HepG2 (cell line): Measurements from ENCODE around the gene CAMK2A. TPM values are rescaled to one million over a fixed set of nuclear protein-coding genes. Genes with fewer than 3 reads are reported as not detected.

Experiments used
- ATAC-seq: fragments of 200-7000 bp; cut with Tn5 transposase; 3 replicates; pipeline ENCODE4 v1.9.1; 2020; ENCODE audit warnings: mild to moderate bottlenecking, moderate library complexity
- BruUV-seq: library from RNA; stranded (reverse); fragments of 400-500 nt; replicated peaks from 2 replicates; lab custom pipeline; 2021; lab: Mats Ljungman, UMichigan
- CTCF ChIA-PET: fragments of 300-600 bp; formaldehyde crosslinking; extraction: SDS; loops from one replicate; lab custom pipeline; 2021; ENCODE audit warnings: low total read pairs, inconsistent platforms, low intra/inter-chr PET ratio; lab: Yijun Ruan, JAX
- POLR2A ChIA-PET: fragments of 350-600 bp; sonication (Branson Sonifier 250); formaldehyde crosslinking; loops from one replicate; lab custom pipeline; 2020; ENCODE audit warnings: antibody characterized with exemption, inconsistent platforms; lab: Yijun Ruan, JAX
- DNase-seq: peaks from one replicate; pipeline ENCODE4 v3.0.0-alpha.2; 2015; ENCODE audit warnings: low spot score
- FAIRE-seq: peaks from 3 replicates; lab custom pipeline; 2011; peaks lifted over from hg19 to GRCh38; lab: Jason Lieb, UNC
- H2AFZ ChIP-seq: one replicate; pipeline ENCODE4 v1.6.1; 2011; ENCODE audit warnings: low read length, inconsistent platforms
- H3K27ac ChIP-seq: fragments of 300-600 bp; 3 replicates; pipeline ENCODE4 v1.8.0; 2011; ENCODE audit warnings: mixed run types, mild to moderate bottlenecking, mixed read lengths, low read length, inconsistent platforms; ENCODE audit not compliant: insufficient read depth; ENCODE audit errors: extremely low read length
- H3K27me3 ChIP-seq, 2 experiments: fragments of 200-600 bp in 1 of 2; 2 replicates in 1 of 2; 3 replicates in 1 of 2; pipeline versions ENCODE4 v1.6.0 to v1.8.0; 2011; ENCODE audit warnings: low read length in 2 of 2, mild to moderate bottlenecking in 2 of 2, moderate library complexity in 2 of 2, inconsistent platforms in 1 of 2; ENCODE audit not compliant: insufficient read depth in 2 of 2, control insufficient read depth in 1 of 2
- H3K36me3 ChIP-seq, 2 experiments: fragments of 200-600 bp in 1 of 2; replicated peaks in 1 of 2; 2 replicates in 1 of 2; 3 replicates in 1 of 2; pipeline versions ENCODE4 v1.5.1 to v1.8.0; 2011; ENCODE audit warnings: low read length in 2 of 2, inconsistent platforms in 1 of 2; ENCODE audit not compliant: insufficient read depth in 2 of 2, control insufficient read depth in 1 of 2
- H3K4me1 ChIP-seq: 2 replicates; pipeline ENCODE4 v1.5.1; 2012; ENCODE audit warnings: low read length, inconsistent platforms; ENCODE audit not compliant: insufficient read depth
- H3K4me2 ChIP-seq: 2 replicates; pipeline ENCODE4 v1.6.0; 2011; ENCODE audit warnings: low read depth, low read length, inconsistent platforms
- H3K4me3 ChIP-seq, 3 experiments: fragments of 200-600 bp in 1 of 3; sonication (generic), shearing (Covaris generic) in 1 of 3; replicated peaks in 1 of 3; 2 replicates each; pipeline ENCODE4 v1.5.1; 2011 to 2016; ENCODE audit warnings: low read length in 3 of 3, inconsistent platforms in 2 of 3, low read depth in 2 of 3, mild to moderate bottlenecking in 2 of 3, control low read depth in 1 of 3, mixed read lengths in 1 of 3; ENCODE audit not compliant: insufficient read depth in 1 of 3
- H3K79me2 ChIP-seq: one replicate; pipeline ENCODE4 v1.6.1; 2011; ENCODE audit warnings: low read length, inconsistent platforms; ENCODE audit not compliant: insufficient read depth
- H3K9ac ChIP-seq: 2 replicates; pipeline ENCODE4 v1.6.0; 2011; ENCODE audit warnings: mild to moderate bottlenecking, low read depth, low read length, inconsistent platforms; ENCODE audit not compliant: insufficient read depth
- H3K9me3 ChIP-seq: 2 replicates; pipeline ENCODE4 v1.5.1; 2012; ENCODE audit warnings: mild to moderate bottlenecking, low read length
- H4K20me1 ChIP-seq: 2 replicates; pipeline ENCODE4 v1.6.0; 2011; ENCODE audit warnings: inconsistent platforms, mild to moderate bottlenecking, low read length, moderate library complexity; ENCODE audit not compliant: insufficient read depth
- AGO2 ChIP-seq: fragments of 200-400 bp; formaldehyde crosslinking; optimal IDR thresholded peaks from 2 replicates; pipeline ENCODE3; 2017; ENCODE audit warnings: mild to moderate bottlenecking, low read depth, low read length, moderate library complexity
- DR1 ChIP-seq: sonication (generic); formaldehyde crosslinking; IDR thresholded peaks from 2 replicates; pipeline ENCODE4 v1.8.0; 2021; ENCODE audit warnings: mild to moderate bottlenecking, missing genetic modification reagents, inconsistent platforms
- ELF1 ChIP-seq: sonication (generic); formaldehyde crosslinking; IDR thresholded peaks from 2 replicates; pipeline ENCODE4 v1.4.0; 2020; ENCODE audit warnings: missing genetic modification reagents
- FOXM1 ChIP-seq: sonication (generic); formaldehyde crosslinking; IDR thresholded peaks from 2 replicates; pipeline ENCODE4 v1.5.0; 2020; ENCODE audit warnings: missing genetic modification reagents
- NFYB ChIP-seq: sonication (generic); formaldehyde crosslinking; IDR thresholded peaks from 2 replicates; pipeline ENCODE4 v1.4.0; 2020; ENCODE audit warnings: missing genetic modification reagents
- RAD21 ChIP-seq: fragments of 450-650 bp; formaldehyde crosslinking; IDR thresholded peaks from 2 replicates; pipeline ENCODE4 v1.5.0; 2020; ENCODE audit warnings: mild to moderate bottlenecking
- SKIL ChIP-seq: sonication (generic); formaldehyde crosslinking; IDR thresholded peaks from 2 replicates; pipeline ENCODE4 v1.8.0; 2022; ENCODE audit warnings: missing genetic modification reagents, mild to moderate bottlenecking, moderate library complexity, borderline replicate concordance
- ZNF3 ChIP-seq: IDR thresholded peaks from 2 replicates; pipeline ENCODE4 v1.7.0; 2017; ENCODE audit warnings: inconsistent platforms
- WGBS: methylation state at CpG from one replicate; pipeline ENCODE4 v1.1.6; 2017; ENCODE audit warnings: low lambda C conversion rate; 5-methylcytosine and 5-hydroxymethylcytosine counted together
- in situ Hi-C: cut with HindIII; loops from 2 replicates; pipeline ENCODE4 v1.10.0; 2017; ENCODE audit warnings: low pct_unique_long_range_greater_than_20kb; ENCODE audit not compliant: extremely low pct_ligation_motif_present
- intact Hi-C: fragments of 100-400 bp; cut with micrococcal nuclease; formaldehyde crosslinking; loops from one replicate; pipeline ENCODE4 v1.10.0; 2022; ENCODE audit not compliant: unreplicated experiment
- polyA plus RNA-seq, 8 experiments: library from polyadenylated mRNA; depleted of rRNA in 3 of 8; stranded (reverse) in 7 of 8; unstranded in 1 of 8; fragments of >200 nt; fragmentation: Illumina TruSeq in 4 of 8; extraction: Trizol in 4 of 8; gene quantifications; 2 replicates each; pipeline versions ENCODE4 v1.2.1 to v1.2.3, GENCODE V29; 2011 to 2016; ENCODE audit warnings: low read depth in 4 of 8, missing spikeins in 1 of 8, mixed read lengths in 1 of 8; ENCODE audit not compliant: insufficient read depth in 1 of 8
- total RNA-seq, 5 experiments: library from RNA; depleted of rRNA; stranded (reverse); fragments of >200 nt; fragmentation: Illumina TruSeq; extraction: Trizol; gene quantifications; 2 replicates each; pipeline ENCODE4 v1.2.3, GENCODE V29; 2016; ENCODE audit warnings: low read depth in 1 of 5
- TF ChIP-seq, protein P1 (sequence below): sonication (generic); formaldehyde crosslinking; IDR thresholded peaks from 2 replicates; pipeline ENCODE4 v1.5.1; 2020; ENCODE audit warnings: mild to moderate bottlenecking, moderate library complexity, missing genetic modification reagents
- TF ChIP-seq, protein P2 (sequence below): sonication (generic); formaldehyde crosslinking; IDR thresholded peaks from 2 replicates; pipeline ENCODE4 v1.5.0; 2020; ENCODE audit warnings: mild to moderate bottlenecking, missing genetic modification reagents
- TF ChIP-seq, protein P3 (sequence below): sonication (generic); formaldehyde crosslinking; IDR thresholded peaks from 2 replicates; pipeline ENCODE4 v1.5.0; 2020; ENCODE audit warnings: mild to moderate bottlenecking, missing genetic modification reagents, moderate library complexity
- TF ChIP-seq, protein P4 (sequence below): IDR thresholded peaks from 2 replicates; pipeline ENCODE4 v1.6.1; 2016; ENCODE audit warnings: low read depth, control low read depth

Gene CAMK2A
- total and polyA plus RNA-seq, 2 of the 13 experiments (the other 11 are each of a cell fraction or from before 2014, with no cell fraction given): 0.11 TPM; not detected in 1

DNA sequence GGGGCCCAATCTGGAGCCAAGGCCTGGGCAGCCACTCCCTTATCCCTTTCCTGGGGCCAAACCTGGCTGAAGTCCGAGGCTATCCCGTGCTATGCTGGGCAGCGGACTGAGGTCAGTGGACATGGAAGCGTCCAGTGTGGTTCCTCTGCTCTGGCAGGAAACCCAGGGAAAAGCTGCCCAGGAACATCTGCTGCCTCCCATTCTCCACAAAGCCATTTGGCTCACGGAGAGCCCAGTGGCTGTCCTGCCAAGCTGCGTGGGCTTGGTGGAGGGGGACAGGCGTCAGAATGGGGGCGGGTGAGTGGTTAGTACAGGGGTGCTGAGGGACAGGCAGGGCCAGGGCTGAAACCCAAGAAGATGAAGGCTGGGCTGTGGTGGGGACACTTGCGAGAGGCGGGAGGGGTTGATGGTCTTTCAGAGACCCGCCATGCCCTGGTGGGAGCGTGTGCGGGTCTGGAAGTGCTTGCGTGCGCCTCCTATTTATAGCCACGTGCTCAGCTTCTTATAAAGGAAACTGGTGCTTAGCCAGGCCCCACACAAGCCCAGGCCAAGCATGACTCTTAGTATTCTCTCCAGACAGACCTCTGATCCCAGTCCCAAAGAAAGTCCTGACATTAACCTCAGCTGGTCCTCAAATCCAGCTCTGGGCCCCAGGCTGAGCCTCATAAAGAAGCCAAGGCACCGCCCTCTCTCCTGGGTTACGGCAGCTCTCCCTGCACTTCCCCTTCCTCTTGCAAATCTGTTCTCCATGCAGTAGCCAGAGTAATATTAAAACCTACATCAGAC is 109.1 kb downstream of the CAMK2A start (continued):
- TF ChIP-seq SKIL (CRISPR knock-in tag) (no peak), ZNF3 (CRISPR knock-in tag) (no peak), DR1 (CRISPR knock-in tag) (no peak)
- TF ChIP-seq, protein P1, sequence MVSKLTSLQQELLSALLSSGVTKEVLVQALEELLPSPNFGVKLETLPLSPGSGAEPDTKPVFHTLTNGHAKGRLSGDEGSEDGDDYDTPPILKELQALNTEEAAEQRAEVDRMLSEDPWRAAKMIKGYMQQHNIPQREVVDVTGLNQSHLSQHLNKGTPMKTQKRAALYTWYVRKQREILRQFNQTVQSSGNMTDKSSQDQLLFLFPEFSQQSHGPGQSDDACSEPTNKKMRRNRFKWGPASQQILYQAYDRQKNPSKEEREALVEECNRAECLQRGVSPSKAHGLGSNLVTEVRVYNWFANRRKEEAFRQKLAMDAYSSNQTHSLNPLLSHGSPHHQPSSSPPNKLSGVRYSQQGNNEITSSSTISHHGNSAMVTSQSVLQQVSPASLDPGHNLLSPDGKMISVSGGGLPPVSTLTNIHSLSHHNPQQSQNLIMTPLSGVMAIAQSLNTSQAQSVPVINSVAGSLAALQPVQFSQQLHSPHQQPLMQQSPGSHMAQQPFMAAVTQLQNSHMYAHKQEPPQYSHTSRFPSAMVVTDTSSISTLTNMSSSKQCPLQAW (CRISPR knock-in tag): no peak

DNA sequence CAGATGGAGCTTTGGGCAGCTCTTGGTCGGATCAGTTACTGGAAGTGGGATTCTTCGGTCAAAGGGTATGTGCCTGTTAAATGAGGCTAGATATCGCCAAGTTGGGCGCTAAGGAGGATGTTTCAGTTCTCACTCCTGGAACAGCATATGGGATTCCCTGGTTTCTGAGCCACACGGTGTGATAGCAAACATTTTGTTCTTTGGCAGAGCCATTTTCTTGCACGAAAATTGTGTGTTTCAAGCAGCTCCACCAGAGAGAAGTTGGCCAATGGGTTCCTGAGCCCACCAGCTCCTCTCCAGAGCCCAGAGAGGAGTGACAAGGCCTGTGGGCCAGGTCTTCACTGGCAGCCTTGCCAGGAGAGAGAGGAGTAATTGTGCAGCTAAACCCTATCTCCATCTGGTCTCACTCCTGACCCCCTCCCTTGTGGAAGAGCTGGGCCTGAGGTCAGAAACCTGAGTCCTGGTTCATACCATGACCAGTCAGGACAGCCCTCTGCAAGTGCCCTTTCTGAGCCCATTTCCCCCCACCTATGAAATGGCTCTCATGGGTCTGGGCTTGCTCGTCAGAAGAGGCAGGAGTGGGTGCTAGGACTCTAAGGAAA is 110.5 kb downstream of the CAMK2A start:
- Histone ChIP-seq H3K9ac (no peak overlapping the region), H4K20me1 (no peaks in the 10 kb centered on the region), H3K27me3 (peaks cover 4 to 13% of the 10 kb centered on the region in 2 experiments; a peak in 4 of 5 replicates), H3K27ac (no peak overlapping the region), H3K9me3 (no peaks in the 10 kb centered on the region), H3K4me1 (peaks cover 14% of the 10 kb centered on the region), H3K4me2 (no peak overlapping the region), H3K4me3 (no peak overlapping the region), H3K36me3 (no peaks in the 10 kb centered on the region), H2AFZ (no peak overlapping the region), H3K79me2 (no peaks in the 10 kb centered on the region)
- no peak for DNase-seq
- POLR2A ChIA-PET: interaction anchor here (1.5 kb wide), 1 partner anchor 42 kb away, joined by 3 read pairs; no protein-coding TSS in a partner anchor
- ATAC-seq: no peak
- in situ Hi-C loops (loop anchor here (5.0 kb wide), 1 partner anchor 52 kb away; no protein-coding TSS in a partner anchor), intact Hi-C loops (no loop called here)
- TF ChIP-seq RAD21 (CRISPR knock-in tag) (no peak), NFYB (CRISPR knock-in tag) (no peak), ELF1 (CRISPR knock-in tag) (no peak), AGO2 (no peak), FOXM1 (CRISPR knock-in tag) (no peak)
- TF ChIP-seq, protein P2, sequence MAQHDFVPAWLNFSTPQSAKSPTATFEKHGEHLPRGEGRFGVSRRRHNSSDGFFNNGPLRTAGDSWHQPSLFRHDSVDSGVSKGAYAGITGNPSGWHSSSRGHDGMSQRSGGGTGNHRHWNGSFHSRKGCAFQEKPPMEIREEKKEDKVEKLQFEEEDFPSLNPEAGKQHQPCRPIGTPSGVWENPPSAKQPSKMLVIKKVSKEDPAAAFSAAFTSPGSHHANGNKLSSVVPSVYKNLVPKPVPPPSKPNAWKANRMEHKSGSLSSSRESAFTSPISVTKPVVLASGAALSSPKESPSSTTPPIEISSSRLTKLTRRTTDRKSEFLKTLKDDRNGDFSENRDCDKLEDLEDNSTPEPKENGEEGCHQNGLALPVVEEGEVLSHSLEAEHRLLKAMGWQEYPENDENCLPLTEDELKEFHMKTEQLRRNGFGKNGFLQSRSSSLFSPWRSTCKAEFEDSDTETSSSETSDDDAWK (CRISPR knock-in tag): no peak
- TF ChIP-seq, protein P3, sequence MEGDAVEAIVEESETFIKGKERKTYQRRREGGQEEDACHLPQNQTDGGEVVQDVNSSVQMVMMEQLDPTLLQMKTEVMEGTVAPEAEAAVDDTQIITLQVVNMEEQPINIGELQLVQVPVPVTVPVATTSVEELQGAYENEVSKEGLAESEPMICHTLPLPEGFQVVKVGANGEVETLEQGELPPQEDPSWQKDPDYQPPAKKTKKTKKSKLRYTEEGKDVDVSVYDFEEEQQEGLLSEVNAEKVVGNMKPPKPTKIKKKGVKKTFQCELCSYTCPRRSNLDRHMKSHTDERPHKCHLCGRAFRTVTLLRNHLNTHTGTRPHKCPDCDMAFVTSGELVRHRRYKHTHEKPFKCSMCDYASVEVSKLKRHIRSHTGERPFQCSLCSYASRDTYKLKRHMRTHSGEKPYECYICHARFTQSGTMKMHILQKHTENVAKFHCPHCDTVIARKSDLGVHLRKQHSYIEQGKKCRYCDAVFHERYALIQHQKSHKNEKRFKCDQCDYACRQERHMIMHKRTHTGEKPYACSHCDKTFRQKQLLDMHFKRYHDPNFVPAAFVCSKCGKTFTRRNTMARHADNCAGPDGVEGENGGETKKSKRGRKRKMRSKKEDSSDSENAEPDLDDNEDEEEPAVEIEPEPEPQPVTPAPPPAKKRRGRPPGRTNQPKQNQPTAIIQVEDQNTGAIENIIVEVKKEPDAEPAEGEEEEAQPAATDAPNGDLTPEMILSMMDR: no peak
- TF ChIP-seq, protein P4, sequence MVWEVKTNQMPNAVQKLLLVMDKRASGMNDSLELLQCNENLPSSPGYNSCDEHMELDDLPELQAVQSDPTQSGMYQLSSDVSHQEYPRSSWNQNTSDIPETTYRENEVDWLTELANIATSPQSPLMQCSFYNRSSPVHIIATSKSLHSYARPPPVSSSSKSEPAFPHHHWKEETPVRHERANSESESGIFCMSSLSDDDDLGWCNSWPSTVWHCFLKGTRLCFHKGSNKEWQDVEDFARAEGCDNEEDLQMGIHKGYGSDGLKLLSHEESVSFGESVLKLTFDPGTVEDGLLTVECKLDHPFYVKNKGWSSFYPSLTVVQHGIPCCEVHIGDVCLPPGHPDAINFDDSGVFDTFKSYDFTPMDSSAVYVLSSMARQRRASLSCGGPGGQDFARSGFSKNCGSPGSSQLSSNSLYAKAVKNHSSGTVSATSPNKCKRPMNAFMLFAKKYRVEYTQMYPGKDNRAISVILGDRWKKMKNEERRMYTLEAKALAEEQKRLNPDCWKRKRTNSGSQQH: no peak
- CTCF ChIA-PET: no interaction called here
- no peak for FAIRE-seq
- BruUV-seq: no TSS peak
- WGBS: 48% methylated on average over 6 of the region's 7 CpGs
